ENCODE measurements around the gene BTK.

Gene BTK

DNA sequence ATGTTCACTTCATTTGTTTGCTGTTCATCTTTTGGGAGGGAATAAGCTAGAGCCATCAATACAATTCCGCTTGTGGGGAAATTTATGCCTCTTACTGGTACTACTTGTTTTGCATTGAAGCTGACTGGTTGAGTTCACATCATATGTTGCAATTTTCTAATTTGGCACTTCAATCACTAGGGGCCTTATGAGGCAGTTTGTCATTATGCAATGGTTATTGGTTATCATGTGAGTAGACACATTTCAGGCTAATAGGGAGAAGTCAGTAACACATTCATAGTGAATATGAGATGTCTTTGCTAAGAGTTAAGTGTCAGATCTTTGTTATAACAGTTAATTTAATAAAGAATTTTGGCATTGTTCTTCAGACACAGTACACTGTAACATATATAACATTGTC lies 9.8 kb upstream of the BTK start:
- no peak overlapping the region for H3K4me3 ChIP-seq (ENCODE audit: control insufficient read depth, low read depth, low read length)
- no peak for DNase-seq (ENCODE audit: low read depth)
- TF ChIP-seq CTCF (IDR thresholded peaks at IDR 0.05; ENCODE audit: control insufficient read depth, insufficient read depth, low read depth, low read length, missing control alignments) = no peak

DNA sequence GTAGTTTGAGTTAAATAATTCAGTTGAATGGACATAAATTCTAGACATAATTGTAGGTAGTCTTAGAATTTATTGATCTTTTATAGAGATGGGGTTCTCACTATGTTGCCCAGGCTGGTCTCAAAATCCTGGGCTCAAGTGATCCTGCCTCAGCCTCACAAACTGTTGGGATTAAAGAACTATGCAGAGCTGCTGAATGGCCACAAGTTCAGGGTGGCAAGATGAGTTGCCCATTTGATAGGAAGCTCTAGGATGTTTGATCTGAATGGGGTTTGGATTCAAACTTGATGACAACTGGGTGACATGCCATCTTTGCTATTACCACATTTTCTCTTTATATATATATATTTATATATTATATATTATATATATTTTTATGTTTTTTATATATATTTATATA lies 8.4 kb upstream of the BTK start:
- no peak for TF ChIP-seq CTCF (IDR thresholded peaks at IDR 0.05; ENCODE audit: control insufficient read depth, insufficient read depth, low read depth, low read length, missing control alignments)
- DNase-seq (ENCODE audit: low read depth) = no peak
- H3K4me3 ChIP-seq (ENCODE audit: control insufficient read depth, low read depth, low read length) = no peak overlapping the region

- no peak for DNase-seq (ENCODE audit: low read depth)
- TF ChIP-seq CTCF (IDR thresholded peaks at IDR 0.05; ENCODE audit: control insufficient read depth, insufficient read depth, low read depth, low read length, missing control alignments) = no peak
- no peak overlapping the region for H3K4me3 ChIP-seq (ENCODE audit: control insufficient read depth, low read depth, low read length)
Measured at GRCh38 chrX:101393530-101394305, 7.7 kb upstream of the BTK start.

DNA sequence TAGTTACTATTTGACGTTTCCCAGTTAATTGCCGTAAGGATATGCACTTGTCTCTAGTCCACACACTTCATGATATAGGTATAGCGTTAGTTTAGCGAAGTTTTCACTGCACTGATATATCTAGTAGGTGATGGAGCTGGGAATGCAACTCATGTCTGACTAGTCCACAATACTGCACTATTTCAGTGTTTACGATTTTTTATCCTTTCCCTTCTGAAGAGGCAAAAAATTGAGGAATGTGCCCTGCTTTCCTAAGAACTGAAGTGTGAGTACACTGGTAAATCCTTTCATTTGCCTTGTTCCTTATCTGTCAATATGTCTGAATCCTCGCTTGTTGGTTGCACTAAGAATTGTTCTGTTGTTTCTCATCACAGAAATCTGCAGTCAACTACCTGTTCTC lies 5.8 kb upstream of the BTK start:
- peak overlapping the region; percentile 59 for H3K4me3 ChIP-seq (ENCODE audit: control insufficient read depth, low read depth, low read length)
- no peak for DNase-seq (ENCODE audit: low read depth)
- no peak for TF ChIP-seq CTCF (IDR thresholded peaks at IDR 0.05; ENCODE audit: control insufficient read depth, insufficient read depth, low read depth, low read length, missing control alignments)

GRCh38 chrX:101390664-101391525 lies 4.9 kb upstream of the BTK start, which contains the start of gene RPL36A:
RPL36A (plus strand) TSS chrX:101391011; CDS start chrX:101391044, 33 bp downstream.
- peak within 1 kb of the TSS; percentile 59 for H3K4me3 ChIP-seq (ENCODE audit: control insufficient read depth, low read depth, low read length)
- peak; percentile 78 for TF ChIP-seq CTCF (IDR thresholded peaks at IDR 0.05; ENCODE audit: control insufficient read depth, insufficient read depth, low read depth, low read length, missing control alignments)
- peak; percentile 52 for DNase-seq (ENCODE audit: low read depth)

GRCh38 chrX:101388604-101389003 lies 2.6 kb upstream of the BTK start:
- TF ChIP-seq CTCF (IDR thresholded peaks at IDR 0.05; ENCODE audit: control insufficient read depth, insufficient read depth, low read depth, low read length, missing control alignments) = no peak
- no peak overlapping the region for H3K4me3 ChIP-seq (ENCODE audit: control insufficient read depth, low read depth, low read length)
- DNase-seq (ENCODE audit: low read depth) = no peak

Data from AG09309 (cell line).